Osteoblast (primary cell): ENCODE measurements around the gene NAV1. TPM values are rescaled to one million over a fixed set of nuclear protein-coding genes. Genes with fewer than 3 reads are reported as not detected.

Experiments used
- DNase-seq: peaks from one replicate; pipeline ENCODE4 v3.0.0; 2011; ENCODE audit warnings: low spot score, mixed read lengths; ENCODE audit not compliant: insufficient read length; ENCODE audit errors: missing footprints
- H2AFZ ChIP-seq: 2 replicates; pipeline ENCODE4 v1.6.0; 2011; ENCODE audit warnings: mild to moderate bottlenecking, low read length
- H3K27ac ChIP-seq: 2 replicates; pipeline ENCODE4 v1.5.1; 2011; ENCODE audit warnings: mild to moderate bottlenecking, low read depth, low read length, moderate library complexity
- H3K27me3 ChIP-seq: 2 replicates; pipeline ENCODE4 v1.6.0; 2012; ENCODE audit warnings: mild to moderate bottlenecking, control low read depth, inconsistent platforms, low read length, moderate library complexity; ENCODE audit not compliant: insufficient read depth
- H3K36me3 ChIP-seq: 2 replicates; pipeline ENCODE4 v1.5.1; 2011; ENCODE audit warnings: mild to moderate bottlenecking, low read length, control low read depth, moderate library complexity; ENCODE audit not compliant: insufficient read depth
- H3K4me1 ChIP-seq: 2 replicates; pipeline ENCODE4 v1.5.1; 2011; ENCODE audit warnings: mild to moderate bottlenecking, low read length, control low read depth, moderate library complexity; ENCODE audit not compliant: insufficient read depth
- H3K4me2 ChIP-seq: 2 replicates; pipeline ENCODE4 v1.6.0; 2011; ENCODE audit warnings: mild to moderate bottlenecking, low read length; ENCODE audit not compliant: insufficient read depth
- H3K4me3 ChIP-seq: fragments of 200-600 bp; sonication (generic); 3 replicates; pipeline ENCODE4 v1.5.1; 2012; ENCODE audit warnings: mild to moderate bottlenecking, low read length, inconsistent platforms; ENCODE audit not compliant: insufficient read depth
- H3K79me2 ChIP-seq: 2 replicates; pipeline ENCODE4 v1.6.0; 2012; ENCODE audit warnings: mild to moderate bottlenecking, low read length, control low read depth, inconsistent platforms; ENCODE audit not compliant: insufficient read depth
- H3K9me3 ChIP-seq: 2 replicates; pipeline ENCODE4 v1.5.1; 2011; ENCODE audit warnings: low read depth, low read length, control low read depth
- H4K20me1 ChIP-seq: 2 replicates; pipeline ENCODE4 v1.6.0; 2012; ENCODE audit warnings: mild to moderate bottlenecking, low read length, control low read depth; ENCODE audit not compliant: insufficient read depth
- CTCF ChIP-seq: IDR thresholded peaks from 2 replicates; pipeline ENCODE4 v1.5.1; 2011; ENCODE audit warnings: mild to moderate bottlenecking, low read depth, low read length, moderate library complexity; ENCODE audit errors: extremely low read depth
- total RNA-seq: library from RNA; depleted of rRNA; stranded (reverse); fragments of >200 nt; gene quantifications from 2 replicates; pipeline ENCODE4 v1.2.3, GENCODE V29; 2012

NAV1 gene
- total RNA-seq, 1 donor = 47.0 TPM

- Histone ChIP-seq H4K20me1 (peaks cover 3% of the 10 kb centered on the region), H3K27ac (peak overlapping the region; percentile 98), H3K4me3 (no peak overlapping the region), H3K9me3 (no peaks in the 10 kb centered on the region), H3K27me3 (no peaks in the 10 kb centered on the region), H3K79me2 (peaks cover 73% of the 10 kb centered on the region), H2AFZ (no peak overlapping the region), H3K36me3 (no peaks in the 10 kb centered on the region), H3K4me2 (no peak overlapping the region), H3K4me1 (peaks cover 55% of the 10 kb centered on the region)
- DNase-seq = no peak
- no peak for TF ChIP-seq CTCF
Observed at GRCh38 chr1:201583663-201584062, 44.7 kb downstream of the NAV1 start.

- Histone ChIP-seq H3K4me3 (no peak overlapping the region), H3K9me3 (no peaks in the 10 kb centered on the region), H4K20me1 (peaks cover 3% of the 10 kb centered on the region), H3K4me2 (peak overlapping the region; percentile 41), H3K36me3 (peaks cover 7% of the 10 kb centered on the region), H3K79me2 (peaks cover 69% of the 10 kb centered on the region), H3K4me1 (peaks cover 55% of the 10 kb centered on the region), H2AFZ (no peak overlapping the region), H3K27me3 (no peaks in the 10 kb centered on the region), H3K27ac (peak overlapping the region; percentile 98)
- peak; percentile 93 for DNase-seq
- no peak for TF ChIP-seq CTCF
Observed at GRCh38 chr1:201584471-201585092, 45.7 kb downstream of the NAV1 start.

- H3K36me3 ChIP-seq = peaks cover 12% of the 10 kb centered on the region
- DNase-seq = no peak
- H3K9me3 ChIP-seq = no peaks in the 10 kb centered on the region
- H3K4me2 ChIP-seq = peak overlapping the region; percentile 41
- H2AFZ ChIP-seq = no peak overlapping the region
- no peak for TF ChIP-seq CTCF
- no peak overlapping the region for H3K4me3 ChIP-seq
- peak overlapping the region; percentile 98 for H3K27ac ChIP-seq
- H3K79me2 ChIP-seq = peaks cover 69% of the 10 kb centered on the region
- H4K20me1 ChIP-seq = peaks cover 3% of the 10 kb centered on the region
- H3K27me3 ChIP-seq = no peaks in the 10 kb centered on the region
- peaks cover 55% of the 10 kb centered on the region for H3K4me1 ChIP-seq
Observed at GRCh38 chr1:201585093-201585483, 46.2 kb downstream of the NAV1 start.

GRCh38 chr1:201585901-201586300 is 47.0 kb downstream of the NAV1 start:
- Histone ChIP-seq H3K9me3 (no peaks in the 10 kb centered on the region), H3K27me3 (no peaks in the 10 kb centered on the region), H3K4me2 (peak overlapping the region; percentile 41), H2AFZ (no peak overlapping the region), H3K27ac (peak overlapping the region; percentile 98), H4K20me1 (peaks cover 3% of the 10 kb centered on the region), H3K4me3 (no peak overlapping the region), H3K4me1 (peaks cover 55% of the 10 kb centered on the region), H3K79me2 (peaks cover 69% of the 10 kb centered on the region), H3K36me3 (peaks cover 20% of the 10 kb centered on the region)
- DNase-seq = no peak
- no peak for TF ChIP-seq CTCF
